Left cardiac atrium (tissue), 4 donors: ENCODE measurements around the gene PCDHGA1. TPM values are rescaled to one million over a fixed set of nuclear protein-coding genes. Genes with fewer than 3 reads are reported as not detected.

Experiments
- ATAC-seq, 2 donors: fragments of 200-7000 bp; cut with Tn5 transposase; one replicate each; pipeline ENCODE4 v1.9.1; 2020; ENCODE audit warnings: mild to moderate bottlenecking in 2 of 2, moderate library complexity in 2 of 2
- DNase-seq: peaks from one replicate; pipeline ENCODE4 v3.0.0-alpha.2; 2020
- intact Hi-C, 2 donors: fragments of 100-400 bp; cut with DNase I; formaldehyde crosslinking; loops; one replicate each; pipeline versions ENCODE4 v1.14.1 to v1.15.1; 2022 to 2023
- total RNA-seq, 2 donors: library from RNA; stranded (reverse); fragmentation: NEBNext Ultra II Directional; extraction: Animal tissue kit (Norgen Biotek cat#: 25700); gene quantifications; one replicate each; pipeline ENCODE4 v1.2.1, GENCODE V29; 2021
- donor health status: DM: no; HTN: yes; CAD: no.
- donor health status: DM: no; HTN: yes; CAD: no; lungs with severe emphysema.
- donor health status: DM: yes; HTN: yes; CAD: no.
- donor health status: Dilated cardiomyopathy.

Gene PCDHGA1
- total RNA-seq, 2 donors from 2014 or later, result 1.4 to 1.8 TPM

DNA sequence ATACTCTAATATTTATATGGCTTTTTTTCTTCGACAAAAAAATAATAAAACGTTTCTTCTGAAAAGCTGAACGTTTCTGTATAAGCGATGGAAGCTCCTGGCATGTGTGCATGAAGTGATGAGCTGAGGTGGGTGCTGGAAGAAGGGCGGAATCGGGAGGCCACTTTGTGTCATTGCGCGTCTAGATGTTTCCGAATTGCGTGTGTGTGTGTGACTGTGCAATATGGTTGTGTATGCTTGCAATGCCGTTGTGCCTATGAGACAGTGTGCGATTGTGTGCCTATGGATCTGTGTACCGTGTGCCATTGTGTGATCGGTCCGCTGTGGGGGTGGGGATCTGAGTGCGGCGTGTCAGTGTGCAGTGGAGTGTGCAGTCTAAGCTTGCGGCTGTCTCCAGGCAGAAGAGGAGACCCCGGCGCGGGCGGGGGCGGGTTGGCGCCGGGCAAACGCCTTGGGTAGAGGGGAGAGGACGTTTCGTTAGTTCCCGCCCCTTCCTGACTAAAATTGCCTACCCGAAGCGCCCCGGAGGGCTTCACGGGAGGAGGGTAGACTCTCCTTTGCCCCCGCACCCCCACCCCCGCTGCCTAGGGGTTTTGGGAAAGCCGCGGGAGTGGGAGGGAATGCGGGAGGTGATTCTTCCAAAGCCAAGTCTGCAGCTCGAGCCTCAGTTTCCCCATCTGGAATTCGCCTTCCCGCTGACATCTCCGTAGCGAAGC, 182.8 kb downstream of the PCDHGA1 start:
- ATAC-seq (peak; percentile 19 to 20), DNase-seq (peak; percentile 50)
- intact Hi-C loops, result loop anchor here in 1 of 2 donors (2.0 kb wide), 1 partner anchor 82 kb away; the partner anchor contains the start of gene PCDHGA12

- intact Hi-C loops, result loop anchor here in 1 of 2 donors (2.0 kb wide), 1 partner anchor 83 kb away; the partner anchor contains the start of gene PCDHGA12
These were observed 183.5 kb downstream of the PCDHGA1 start for GRCh38 chr5:141513627-141514329.

DNA sequence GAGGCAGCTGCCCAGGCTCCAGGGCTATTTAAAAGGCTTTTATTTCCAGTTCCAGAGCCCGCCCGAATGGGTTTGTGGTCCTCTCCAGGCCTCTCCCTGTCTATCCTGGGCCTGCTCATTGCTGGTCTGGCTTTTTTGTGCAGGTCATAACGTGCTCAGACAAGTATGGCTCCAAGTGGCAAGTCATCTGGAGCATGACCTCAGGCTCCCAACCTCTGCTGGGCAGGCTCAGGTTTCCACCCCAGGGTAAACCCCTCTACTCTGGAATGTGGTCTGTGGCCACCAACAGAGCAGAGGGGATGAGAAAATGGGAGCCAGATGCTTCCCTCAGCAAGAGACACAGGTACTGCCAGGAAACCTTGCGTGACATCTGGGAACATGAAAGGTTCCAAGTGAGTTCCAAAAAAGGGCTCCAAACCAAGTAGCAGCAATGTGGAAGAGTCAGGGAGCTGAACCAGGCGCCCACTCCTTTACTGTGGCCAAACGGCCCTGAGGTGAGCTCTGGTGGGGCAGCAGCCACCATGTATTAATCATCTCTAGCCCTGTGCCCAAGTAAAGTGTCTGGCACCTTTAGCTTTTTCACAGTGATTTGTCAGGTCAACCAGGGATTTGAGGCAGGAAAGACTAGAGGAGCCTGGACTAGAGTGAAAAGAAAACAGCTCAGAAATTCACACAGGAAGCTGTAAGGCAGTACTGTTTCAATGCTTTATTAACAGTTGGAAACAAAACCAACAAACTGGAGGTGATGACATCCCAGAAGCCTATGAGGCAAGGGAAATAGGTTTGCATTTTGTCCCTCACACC, 184.2 kb downstream of the PCDHGA1 start:
- intact Hi-C loops, result no loop called here
- DNase-seq (no peak), ATAC-seq (peak in 1 of 2 donors; percentile 6)

More at GRCh38 chr5:141513627-141514329, 183.5 kb downstream of the PCDHGA1 start:
- ATAC-seq (peak; percentile 69 to 71), DNase-seq (peak; percentile 82)

DNA sequence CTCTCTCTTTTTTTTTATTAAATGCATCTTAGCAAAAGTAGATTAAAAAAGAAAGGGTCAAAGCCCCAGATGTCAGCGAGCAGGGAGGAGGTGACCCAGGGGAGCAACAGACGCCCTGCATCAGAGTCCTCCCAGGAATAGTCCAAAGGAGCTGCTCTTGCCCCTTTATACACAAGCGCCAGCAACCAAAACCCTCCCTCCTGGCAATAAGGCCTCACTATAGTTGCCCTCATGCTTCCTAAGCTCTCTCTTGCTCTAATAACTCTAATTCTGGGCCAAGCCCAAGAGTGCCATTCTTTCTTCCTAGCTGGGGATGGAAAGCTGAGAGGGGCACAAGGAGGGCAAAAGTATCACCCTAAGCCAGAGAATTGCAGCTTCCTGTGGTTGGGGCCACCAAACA, 184.8 kb downstream of the PCDHGA1 start:
- no peak for ATAC-seq
- no peak for DNase-seq
- intact Hi-C loops, result no loop called here

DNA sequence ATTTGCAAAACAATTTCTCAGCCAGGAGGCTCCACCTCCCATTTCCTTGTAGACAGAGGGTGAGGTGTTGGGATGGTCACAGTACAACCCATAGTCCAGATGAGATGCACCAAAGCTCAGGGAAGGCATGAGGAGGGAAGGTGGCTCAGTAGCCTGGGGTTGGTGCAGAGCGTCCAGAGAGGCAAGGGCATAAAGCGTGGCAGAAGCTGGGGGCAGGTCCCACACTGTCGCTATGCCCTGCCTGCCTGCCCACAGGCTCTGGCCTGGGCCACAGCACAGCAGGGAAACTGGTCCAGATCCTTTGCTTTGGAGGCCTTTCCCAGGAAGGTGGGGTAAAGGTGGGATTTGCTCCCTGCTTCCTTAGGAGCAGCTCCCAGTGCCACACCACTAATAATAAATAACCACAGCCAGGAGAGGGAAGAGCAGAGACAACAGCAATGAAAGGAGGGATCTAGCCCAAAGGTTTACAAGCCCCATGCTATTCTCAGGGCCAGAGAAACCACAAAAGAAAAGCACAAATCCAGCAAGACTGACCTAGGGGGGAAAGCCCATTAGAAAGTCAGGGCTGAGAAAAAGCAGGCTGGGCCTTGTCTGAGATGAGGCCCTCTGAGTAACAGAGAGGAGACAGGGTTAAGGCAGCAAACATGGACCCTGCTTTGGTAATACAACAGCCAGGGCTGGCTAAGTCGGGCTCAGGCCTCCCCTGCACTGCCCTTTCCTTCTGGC, 185.8 kb downstream of the PCDHGA1 start:
- no peak for DNase-seq
- no peak for ATAC-seq
- intact Hi-C loops, result no loop called here

GRCh38 chr5:141516672-141517025, 186.3 kb downstream of the PCDHGA1 start:
- intact Hi-C loops, result no loop called here
- ATAC-seq, result peak in 1 of 2 donors; percentile 6
- peak; percentile 52 for DNase-seq

GRCh38 chr5:141517312-141517711, 187.0 kb downstream of the PCDHGA1 start:
- intact Hi-C loops, result no loop called here
- no peak for ATAC-seq
- no peak for DNase-seq

DNA sequence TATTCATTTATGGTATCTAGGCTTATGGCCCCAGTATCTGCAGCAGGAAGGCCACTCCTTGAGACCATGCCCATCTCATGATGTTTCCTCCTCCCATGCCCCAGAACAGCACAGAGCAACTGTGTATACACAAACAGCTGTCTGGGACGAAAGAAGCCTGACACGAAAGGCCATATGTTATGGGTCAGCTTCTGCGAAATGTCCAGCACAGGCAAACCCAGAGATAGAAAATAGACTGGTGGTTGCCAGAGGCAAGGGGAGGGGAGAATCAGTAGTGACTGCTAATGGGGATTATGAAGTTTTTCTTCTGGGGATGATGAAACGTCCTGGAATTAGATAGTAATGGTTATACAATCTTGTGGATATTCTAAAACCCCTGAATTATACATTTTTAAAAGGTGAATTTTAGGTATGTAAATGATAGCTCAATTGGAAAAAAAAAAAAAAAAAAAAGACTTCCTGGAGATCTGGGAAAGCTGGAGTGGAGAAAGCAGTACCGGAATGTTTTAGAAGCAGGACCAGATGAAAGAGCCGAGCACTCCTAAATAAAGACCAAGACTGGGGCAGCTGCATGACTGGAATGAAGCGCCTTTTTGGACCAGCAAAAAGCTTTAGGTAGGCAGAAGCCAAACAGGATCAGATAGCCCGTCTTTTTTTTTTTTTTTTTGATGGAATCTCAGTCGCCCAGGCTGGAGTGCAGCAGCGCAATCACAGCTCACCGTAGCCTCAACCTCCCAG, 187.7 kb downstream of the PCDHGA1 start:
- intact Hi-C loops, result no loop called here
- no peak for DNase-seq
- ATAC-seq, result no peak

DNA sequence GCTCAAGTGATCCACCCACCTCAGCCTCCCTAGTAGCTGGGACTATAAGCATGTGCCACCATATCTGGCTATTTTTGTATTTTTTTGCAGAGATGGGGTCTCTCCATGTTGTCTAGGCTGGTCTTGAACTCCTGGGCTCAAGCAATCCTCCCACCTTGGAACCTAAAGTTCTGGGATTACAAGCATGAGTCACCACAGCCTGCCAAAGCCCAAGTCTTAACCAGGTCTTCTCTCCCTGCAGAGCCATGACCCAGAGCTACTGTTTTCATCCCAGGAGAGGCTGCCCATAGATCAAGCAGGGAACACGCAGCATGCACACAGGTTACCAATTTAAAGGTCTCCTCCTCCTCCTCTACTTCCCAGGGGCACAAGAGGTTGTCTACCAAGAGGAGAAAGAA, 188.3 kb downstream of the PCDHGA1 start:
- DNase-seq, result no peak
- intact Hi-C loops, result no loop called here
- no peak for ATAC-seq

- ATAC-seq, result no peak
- DNase-seq, result no peak
- intact Hi-C loops, result loop anchor here (5.0 to 10.0 kb wide), 3 partner anchors 42 to 95 kb away; partner anchors contain the start of genes PCDHGA11 (in 1 of the 2) and PCDHGC3 (in 1 of the 2)
These were observed 189.6 kb downstream of the PCDHGA1 start for GRCh38 chr5:141519605-141520565.

DNA sequence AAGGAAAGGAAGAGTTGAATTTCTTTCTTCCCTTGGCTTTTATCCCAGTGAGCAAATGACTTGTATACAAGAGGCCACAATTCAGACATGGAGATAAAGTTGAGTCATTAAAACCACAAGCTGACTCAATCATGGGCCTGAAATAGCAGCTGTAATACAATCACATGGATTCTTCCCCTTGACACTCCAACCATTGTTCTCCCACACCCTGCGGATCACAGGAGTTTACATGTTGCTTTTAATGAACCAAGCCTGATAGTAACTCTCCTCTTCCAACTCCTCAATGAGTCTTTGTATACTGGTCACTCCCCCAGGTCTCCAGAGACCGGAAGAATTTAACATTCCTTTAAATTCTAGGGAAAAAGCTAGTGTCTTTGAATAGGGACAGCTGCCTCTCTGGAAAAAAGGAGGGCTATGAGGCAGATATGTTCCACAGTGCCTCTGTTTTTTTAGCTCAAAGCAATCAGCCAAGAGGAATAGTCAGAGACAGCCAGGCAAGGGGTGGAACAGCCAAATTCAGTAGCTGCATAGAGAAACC, 191.0 kb downstream of the PCDHGA1 start:
- DNase-seq (peak; percentile 58), ATAC-seq (peak; percentile 56 to 84)
- intact Hi-C loops, result loop anchor here (5.0 to 10.0 kb wide), 3 partner anchors 41 to 97 kb away; partner anchors contain the start of genes PCDHGA11 (in 1 of the 2) and PCDHGC3 (in 1 of the 2)

GRCh38 chr5:141522301-141522700, 192.0 kb downstream of the PCDHGA1 start:
- ATAC-seq (no peak), DNase-seq (no peak)
- intact Hi-C loops, result loop anchor here (5.0 to 10.0 kb wide), 3 partner anchors 40 to 98 kb away; partner anchors contain the start of genes PCDHGA11 (in 1 of the 2) and PCDHGC3 (in 1 of the 2)

DNA sequence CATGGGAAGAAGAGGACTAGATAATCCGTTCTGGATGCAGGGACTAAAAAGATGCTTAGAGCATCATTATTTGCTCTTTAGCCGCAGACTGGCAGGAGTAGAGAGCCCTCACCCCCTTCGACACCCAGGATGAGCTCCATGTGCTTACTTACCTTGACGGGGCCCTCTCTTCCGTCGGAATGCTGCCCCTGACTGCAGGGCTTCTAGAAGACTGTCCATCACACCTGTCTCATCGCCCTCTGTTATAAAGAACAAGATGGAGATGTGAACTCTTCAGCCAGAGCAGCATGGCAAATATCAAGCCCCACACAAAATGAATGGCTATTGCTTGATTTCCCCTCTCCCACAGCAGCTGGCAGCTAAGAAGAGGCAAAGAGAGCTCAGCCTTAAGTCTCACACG, 193.7 kb downstream of the PCDHGA1 start:
- no peak for ATAC-seq
- DNase-seq, result no peak

GRCh38 chr5:141524604-141525597, 194.6 kb downstream of the PCDHGA1 start:
- intact Hi-C loops, result loop anchor here (5.0 to 10.0 kb wide), 3 partner anchors 37 to 100 kb away; partner anchors contain the start of genes PCDHGA11 (in 1 of the 2) and PCDHGC3 (in 1 of the 2)
- DNase-seq, result peak; percentile 85
- ATAC-seq, result peak; percentile 61 to 85

More for the DNA sequence above, 193.7 kb downstream of the PCDHGA1 start:
- intact Hi-C loops, result loop anchor here (5.0 to 10.0 kb wide), 3 partner anchors 38 to 99 kb away; partner anchors contain the start of genes PCDHGA11 (in 1 of the 2) and PCDHGC3 (in 1 of the 2)

- intact Hi-C loops, result loop anchor here in 1 of 2 donors (10.0 kb wide), 1 partner anchor 101 kb away; the partner anchor contains the start of gene PCDHGA11
- ATAC-seq, result no peak
- no peak for DNase-seq
These were observed 195.3 kb downstream of the PCDHGA1 start for GRCh38 chr5:141525653-141526052.
